ENCODE data around the gene SPTLC1. TPM values are rescaled to one million over a fixed set of nuclear protein-coding genes. Genes with fewer than 3 reads are reported as not detected.
A peak's percentile ranks its signal among the peaks of the same experiment; 100 is the strongest.
"Not testable (repeated sequence)": the region's sequence is repeated elsewhere in the genome, so short reads cannot be mapped to it uniquely, and the experiment has no call there.

SPTLC1 gene
- total RNA-seq, 1 experiment from 2014 or later = 72.9 TPM

DNA sequence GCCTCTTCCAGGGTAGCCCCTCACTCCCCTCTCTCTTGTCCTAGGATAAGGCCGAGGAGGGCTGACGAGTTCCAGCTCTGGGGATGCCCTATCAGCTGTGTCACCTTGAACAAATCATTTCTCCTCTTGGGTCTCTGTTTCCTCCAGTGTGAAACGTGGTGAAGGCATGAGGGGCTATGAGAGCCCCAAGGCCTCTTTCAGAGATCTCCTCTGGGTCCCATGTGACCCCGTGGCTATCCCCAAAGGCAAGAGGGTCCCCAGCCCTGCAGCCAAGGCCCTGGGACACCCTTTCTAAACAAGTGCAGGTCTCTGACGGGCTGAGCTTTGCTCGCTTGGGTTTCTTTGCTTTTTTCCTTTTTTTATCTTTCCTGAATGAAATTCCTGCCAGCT, 25.5 kb upstream of the SPTLC1 start:
- DNase-seq (ENCODE audit: low spot score) = no peak

DNA sequence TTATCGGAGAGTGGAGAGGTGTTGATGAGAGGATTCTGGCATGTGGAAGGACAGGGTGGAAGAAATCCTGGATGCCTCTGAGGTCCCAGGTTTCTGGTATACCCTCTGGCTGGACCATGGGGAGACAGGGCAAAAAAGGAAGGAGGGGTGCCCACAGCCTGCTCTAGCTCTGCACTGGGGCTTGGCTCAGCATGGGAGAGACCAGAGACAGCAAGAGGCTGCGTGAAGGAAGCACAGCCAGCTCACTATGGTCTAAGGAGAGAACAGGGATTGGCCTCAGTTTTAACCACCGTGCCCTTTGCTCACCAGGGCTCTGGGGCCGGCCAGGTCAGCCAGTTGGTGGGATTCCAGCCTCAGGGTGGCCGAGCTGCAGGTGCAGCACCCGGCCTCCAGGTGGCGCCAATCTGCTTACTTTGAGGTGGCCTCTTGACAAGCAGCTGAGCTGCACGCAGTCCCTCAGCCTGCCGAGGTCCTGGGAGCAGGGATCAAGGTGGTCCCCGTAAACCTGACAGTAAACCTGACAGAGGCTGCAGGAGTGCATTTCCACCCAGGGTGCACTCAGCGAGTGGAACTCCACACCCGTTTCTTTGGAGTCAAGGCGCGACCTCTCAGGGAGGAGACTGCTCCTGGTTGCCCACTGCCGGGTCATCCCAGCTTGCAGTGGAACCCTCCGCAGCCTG, 25.0 kb upstream of the SPTLC1 start:
- peak; percentile 79 for DNase-seq (ENCODE audit: low spot score)

DNA sequence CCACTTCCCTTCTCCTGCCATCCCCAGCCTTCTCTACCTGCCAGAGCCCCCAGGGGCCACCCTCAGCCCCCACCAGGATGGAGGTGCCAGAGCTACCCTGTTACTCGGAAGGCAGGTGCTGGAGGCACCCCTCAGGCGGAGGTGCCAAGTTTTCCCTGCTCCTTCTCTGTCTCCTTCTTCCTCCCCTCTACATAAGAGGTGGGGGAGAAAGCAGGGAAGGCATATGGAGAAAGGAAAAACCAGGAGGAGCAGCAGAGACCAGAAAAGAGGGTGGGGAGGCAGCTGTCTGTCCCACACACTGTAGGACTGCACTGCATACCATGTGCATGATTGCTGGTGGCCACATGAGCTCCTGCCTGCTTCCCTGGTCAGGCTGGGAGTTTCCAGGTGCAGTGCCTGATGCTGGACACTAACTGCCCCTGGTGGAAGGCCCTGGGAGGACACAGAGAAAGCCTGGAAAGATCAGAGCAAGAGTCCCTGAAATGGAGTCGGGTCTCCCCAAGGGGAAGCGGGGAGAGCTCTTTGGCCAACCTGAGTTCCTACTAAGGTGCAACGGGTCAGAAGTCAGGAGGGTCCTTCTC, 23.8 kb upstream of the SPTLC1 start:
- DNase-seq (ENCODE audit: low spot score) = peak; percentile 41

DNA sequence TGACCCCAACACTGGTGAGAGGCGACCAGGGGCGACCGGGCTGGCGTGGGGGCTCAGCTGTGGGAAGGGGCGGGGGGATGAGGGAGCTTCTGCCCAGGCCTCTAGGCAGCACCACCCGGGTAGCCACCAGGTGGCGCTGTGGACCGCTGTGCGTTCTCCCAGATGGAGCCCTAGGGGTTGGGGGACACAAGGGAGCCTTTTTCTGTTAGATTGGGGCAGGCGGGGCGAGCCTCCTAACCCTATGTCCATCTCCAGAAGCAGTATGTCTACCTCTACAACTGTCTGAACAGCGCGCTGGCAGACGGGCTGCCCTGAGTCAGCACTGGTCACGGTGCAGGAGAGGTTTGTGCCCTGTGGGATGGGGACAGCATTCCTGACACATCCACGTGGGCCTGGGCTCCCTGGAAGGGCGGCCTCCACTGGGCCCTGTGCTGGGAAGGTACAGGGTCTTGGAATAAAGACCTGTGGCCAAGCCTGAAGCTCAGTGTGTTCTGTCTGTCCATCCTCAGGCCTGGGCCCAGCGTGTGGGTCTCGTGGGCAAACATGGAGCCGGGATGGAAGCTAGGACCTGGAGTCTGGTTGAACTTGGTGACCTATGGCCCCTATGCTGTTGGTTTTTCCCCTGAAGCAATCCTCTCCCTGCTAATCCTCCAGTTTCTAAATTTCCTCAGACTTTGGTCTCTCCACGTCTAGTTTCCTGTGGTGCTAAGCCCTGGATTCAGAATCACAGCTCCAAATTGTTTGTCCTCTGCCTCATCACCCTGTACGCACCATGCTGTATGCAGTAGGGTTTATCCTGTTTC, 23.1 kb upstream of the SPTLC1 start:
- peak; percentile 75 for DNase-seq (ENCODE audit: low spot score)

DNA sequence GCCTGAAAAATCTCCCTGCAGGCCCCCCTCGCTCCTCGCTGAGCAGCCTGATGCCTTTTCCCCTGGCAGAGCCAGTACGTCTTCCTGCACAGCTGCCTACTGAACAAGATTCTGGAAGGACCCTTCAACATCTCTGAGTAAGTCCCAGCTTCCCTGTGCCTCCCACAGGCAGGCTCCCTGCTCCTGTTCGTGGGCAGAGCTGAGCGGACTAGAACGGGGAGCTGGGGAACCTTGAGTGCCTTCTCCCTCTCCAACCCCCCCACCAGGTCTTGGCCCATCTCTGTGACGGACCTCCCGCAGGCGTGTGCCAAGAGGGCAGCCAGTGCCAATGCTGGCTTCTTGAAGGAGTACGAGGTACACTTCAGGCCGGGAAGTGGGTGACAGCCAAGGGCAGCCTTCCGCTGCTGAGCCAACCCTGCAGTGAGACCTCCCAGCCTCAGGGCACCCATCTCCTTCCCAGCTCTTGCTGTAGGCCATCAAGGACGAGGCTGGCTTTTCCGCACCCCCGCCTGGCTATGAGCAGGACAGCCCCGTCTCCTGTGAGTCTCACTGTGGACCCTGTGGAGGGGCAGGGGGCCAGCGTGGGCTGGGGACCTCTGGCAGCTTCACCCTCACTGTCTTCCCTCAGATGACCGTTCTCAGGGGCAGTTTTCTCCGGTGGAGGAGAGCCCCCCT, 21.1 kb upstream of the SPTLC1 start:
- no peak for DNase-seq (ENCODE audit: low spot score)

- no peak for DNase-seq (ENCODE audit: low spot score)
Observed at GRCh38 chr9:92135576-92135975, 20.4 kb upstream of the SPTLC1 start.

DNA sequence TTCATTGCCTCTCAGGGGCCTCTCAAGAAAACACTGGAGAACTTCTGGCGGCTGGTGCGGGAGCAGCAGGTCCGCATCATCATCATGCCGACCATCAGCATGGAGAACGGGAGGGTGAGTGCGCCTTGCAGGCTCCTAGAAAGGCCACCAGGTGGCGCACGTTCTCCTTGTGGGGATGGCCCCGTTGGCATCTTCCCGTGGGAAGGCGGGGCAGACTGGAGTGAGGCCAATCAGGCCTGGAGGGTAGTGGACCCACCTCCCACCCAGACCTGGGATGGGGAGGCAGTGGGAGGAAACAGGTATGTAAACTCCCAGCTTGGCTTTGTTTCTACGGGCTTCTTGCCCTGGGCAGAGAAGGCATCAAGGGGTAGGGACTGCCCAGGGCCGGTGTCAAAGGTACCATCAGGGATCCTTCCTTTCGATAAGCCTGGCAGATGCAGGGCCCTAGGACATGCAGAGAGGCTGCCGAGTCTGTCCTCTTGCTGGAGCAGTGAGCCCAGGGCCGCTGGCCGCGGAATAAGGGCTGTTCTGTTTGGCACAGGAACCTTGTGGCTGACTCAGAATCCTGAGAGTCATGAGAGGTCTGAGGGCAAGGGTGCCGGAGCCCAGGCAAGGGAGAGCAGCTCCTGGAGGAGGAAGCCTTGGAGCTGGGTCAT, 18.9 kb upstream of the SPTLC1 start:
- DNase-seq (ENCODE audit: low spot score) = peak; percentile 91

DNA sequence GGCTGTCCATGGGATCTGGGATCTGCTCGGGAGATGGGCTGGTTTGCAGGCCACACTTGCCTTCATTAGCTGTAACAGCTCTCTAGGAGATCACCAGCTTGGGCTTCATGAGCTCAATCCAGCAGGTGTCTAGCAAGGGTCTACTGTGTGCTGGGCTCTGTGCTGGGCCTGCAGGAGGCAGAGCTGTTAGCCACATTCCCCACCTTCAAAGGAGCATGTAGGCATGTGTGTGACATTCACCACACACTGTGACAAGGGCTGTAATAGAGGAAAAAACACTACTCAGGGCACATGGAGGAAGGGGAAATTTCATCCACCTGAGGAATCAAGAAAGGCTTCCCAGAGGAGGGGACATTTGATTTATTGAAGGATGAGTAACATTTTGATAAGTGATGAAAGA, 17.7 kb upstream of the SPTLC1 start:
- not testable (repeated sequence) for DNase-seq (ENCODE audit: low spot score)

DNA sequence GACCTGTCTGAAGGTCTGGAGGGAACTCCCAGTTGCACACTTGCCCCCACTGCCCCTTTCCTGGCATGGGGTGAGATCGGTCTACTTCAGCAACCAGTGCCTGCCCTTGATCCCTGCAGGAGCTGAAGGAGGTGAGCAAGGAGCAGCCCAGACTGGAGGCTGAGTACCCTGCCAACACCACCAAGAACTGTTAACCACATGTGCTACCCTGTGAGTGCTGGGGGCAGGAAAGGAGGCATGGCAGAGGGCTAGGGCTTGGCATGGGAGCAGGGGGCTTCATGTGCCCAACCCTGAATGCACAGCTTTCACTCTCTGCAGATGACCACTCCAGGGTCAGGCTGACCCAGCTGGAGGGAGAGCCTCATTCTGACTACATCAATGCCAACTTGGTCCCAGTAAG, 17.3 kb upstream of the SPTLC1 start:
- no peak for DNase-seq (ENCODE audit: low spot score)

- no peak for DNase-seq (ENCODE audit: low spot score)
Observed at GRCh38 chr9:92122800-92123199, 7.6 kb upstream of the SPTLC1 start.

DNA sequence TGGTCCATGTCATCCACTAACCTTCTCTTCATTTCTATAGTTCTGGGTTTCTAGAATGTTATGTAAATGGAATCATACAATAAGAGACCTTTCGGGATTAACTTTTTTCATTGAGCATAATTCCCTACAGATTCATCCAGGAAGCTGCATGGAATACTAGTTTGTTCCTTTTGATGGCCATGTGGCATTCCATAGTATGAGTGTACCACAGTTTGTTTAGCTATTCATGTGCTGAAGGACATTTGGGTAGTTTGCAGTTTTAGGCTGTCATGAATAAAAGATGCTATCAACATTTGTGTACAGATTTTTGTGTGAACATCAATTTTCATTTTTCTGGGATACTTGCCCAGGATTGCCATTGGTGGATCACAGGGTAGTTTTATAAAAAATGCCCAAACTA, 6.8 kb upstream of the SPTLC1 start:
- DNase-seq (ENCODE audit: low spot score) = no peak

DNA sequence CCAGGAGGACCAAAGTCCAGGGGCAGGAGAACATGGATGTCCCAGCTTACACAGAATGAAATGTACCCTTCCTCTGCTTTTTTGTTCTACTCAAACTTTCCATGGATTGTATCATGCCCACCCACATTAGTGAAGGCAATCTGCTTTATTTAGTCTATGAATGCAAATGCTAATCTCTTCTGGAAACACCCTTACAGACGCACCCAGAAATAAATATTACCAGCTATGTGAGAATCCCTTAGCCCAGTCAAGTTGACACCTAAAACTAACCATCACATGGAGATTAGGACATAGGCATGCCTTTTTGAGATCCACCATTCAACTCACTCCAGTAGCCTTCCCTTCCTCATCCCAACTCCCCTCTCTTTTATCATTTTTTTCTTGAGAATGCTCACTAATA, 6.1 kb upstream of the SPTLC1 start:
- no peak for DNase-seq (ENCODE audit: low spot score)

DNA sequence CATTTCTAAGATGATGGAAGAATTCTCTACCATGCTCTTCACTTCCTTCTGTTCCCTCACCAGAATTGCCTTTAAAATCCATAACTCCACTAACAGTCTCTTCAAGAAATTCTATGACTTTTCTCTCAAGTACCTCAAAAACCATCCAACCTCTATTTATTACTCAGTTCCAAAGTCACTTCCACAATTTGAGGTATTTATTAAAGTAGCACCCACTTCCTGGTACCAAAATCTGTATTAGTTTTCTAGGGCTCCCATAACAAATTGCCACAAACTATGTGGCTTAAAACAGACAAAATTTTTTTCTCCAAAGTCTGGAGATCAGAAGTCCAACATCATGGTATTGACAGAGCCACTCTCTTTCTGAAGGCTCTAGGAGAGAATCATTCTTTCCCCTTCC, 4.9 kb upstream of the SPTLC1 start:
- no peak for DNase-seq (ENCODE audit: low spot score)

- DNase-seq (ENCODE audit: low spot score) = no peak
Observed at GRCh38 chr9:92119586-92119985, 4.4 kb upstream of the SPTLC1 start.

DNA sequence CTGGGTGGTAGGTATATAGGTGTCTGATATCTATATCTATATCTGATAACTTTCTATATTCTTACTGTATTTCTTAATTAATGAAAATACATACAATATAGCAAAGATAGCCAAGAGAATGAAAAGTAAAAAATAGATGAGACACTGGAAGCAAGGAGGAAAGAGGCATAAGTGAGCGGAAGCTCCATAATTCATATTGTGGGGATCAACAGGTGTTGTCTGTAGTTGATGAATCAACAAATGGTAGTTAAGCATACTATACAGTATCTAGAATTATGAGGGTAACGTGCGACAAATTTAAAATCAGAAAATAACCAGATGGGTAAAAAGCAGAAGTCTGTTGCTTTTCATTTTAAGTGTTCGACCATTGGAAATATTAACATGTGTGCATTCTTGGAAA, 7.1 kb downstream of the SPTLC1 start:
- no peak for DNase-seq (ENCODE audit: low spot score)

GRCh38 chr9:92105446-92106225, 9.6 kb downstream of the SPTLC1 start:
- DNase-seq (ENCODE audit: low spot score) = not testable (repeated sequence)

GRCh38 chr9:92103601-92104000, 11.6 kb downstream of the SPTLC1 start:
- DNase-seq (ENCODE audit: low spot score) = not testable (repeated sequence)

DNA sequence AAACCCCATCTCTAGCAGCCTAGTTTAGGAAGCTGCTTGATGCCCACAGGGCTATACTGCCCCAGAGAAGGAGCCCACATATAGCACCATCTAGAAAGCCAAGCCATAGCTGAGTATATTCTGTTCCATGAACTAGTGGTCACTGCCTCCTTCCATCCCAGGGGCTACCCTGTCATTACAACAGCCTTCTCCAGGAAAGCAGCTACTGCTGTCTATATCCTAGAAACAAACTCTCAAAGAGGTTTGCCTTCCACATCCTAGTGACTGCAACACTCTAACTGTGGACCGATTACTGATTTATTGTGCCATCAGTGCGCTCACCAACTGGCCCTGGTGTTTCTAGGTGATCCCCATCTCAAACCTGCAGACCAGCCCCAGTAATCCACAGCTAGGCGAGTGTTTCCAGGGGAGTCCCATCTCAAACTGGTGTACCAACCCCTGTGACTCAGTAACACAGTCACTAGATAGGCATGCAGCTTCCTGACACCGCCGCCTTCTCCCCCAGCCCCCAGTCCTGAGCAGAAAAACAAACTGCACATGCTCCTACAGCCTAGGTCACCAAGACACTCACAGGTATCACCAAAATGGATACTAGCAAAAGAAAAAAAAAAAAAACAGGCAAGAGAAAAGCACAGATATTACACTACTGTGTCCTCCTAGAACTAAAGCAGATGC, 14.8 kb downstream of the SPTLC1 start:
- peak; percentile 39 for DNase-seq (ENCODE audit: low spot score)

DNA sequence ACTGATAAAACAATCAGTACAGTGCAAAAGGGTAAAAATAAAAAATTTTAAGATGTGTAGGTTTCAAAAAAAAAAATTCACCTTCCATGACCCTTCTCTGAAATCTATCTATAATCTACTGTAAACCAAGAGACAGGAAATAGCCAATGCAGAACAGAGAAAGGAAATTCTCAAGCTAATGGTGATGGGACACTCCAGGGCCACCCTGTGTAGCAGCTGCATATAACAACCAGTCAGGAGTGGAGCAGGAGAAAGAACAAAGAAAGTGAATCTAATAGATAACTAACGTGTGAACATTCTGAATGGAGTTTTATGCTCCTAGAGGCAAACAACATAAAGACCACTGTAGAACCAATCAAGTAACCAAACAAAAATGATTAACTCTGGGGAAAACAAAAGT, 16.6 kb downstream of the SPTLC1 start:
- DNase-seq (ENCODE audit: low spot score) = no peak

DNA sequence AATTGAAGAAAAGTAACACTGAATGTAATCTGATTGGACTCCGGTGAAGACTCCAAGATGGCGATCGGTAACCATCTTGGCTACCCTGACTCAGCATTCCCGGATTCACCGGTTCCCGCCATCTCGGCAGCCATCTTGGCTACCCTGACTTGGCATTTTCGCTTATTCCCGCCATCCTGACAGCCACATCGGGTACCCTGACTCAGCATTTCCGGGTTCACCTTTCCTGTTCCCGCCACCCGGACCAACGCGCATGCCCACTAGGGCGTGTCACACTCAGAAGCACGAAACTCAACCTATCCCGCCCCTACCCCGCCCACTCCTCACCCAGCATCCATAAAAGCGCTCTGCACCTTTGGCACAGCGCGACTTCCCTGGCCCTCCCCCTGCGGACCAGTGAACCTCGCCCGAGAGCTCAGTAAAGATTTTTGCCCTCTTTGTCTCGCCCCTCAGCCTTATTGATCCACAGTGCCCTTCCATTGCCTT, 17.2 kb downstream of the SPTLC1 start:
- DNase-seq (ENCODE audit: low spot score) = peak; percentile 83

All from HT-29 (cell line).